HK-2 (cell line): ENCODE results near the gene RGS7.

Experiments
- DNase-seq: peaks from one replicate; pipeline ENCODE4 v3.0.0-alpha.2; 2018; ENCODE audit not compliant: unreplicated experiment

Gene RGS7

DNA sequence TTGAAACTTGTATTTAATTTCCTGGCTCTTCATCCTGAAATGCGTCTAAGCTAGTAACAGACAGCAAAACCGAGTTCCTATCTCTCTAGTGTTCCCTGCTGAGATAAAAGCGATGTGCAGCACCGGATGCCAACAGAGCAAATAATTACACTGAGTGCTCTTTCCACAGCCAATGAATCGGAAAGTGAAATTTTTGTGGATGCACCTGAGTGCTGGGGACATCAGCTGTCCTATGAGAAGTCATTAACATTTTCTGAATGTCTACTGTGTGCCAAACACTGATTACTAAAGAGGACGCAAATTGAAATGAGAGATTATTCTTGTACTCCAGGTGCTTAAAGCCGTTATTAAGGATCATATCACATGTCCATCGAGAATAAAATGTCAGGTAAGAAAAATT is 278.0 kb downstream of the RGS7 start:
- no peak for DNase-seq

DNA sequence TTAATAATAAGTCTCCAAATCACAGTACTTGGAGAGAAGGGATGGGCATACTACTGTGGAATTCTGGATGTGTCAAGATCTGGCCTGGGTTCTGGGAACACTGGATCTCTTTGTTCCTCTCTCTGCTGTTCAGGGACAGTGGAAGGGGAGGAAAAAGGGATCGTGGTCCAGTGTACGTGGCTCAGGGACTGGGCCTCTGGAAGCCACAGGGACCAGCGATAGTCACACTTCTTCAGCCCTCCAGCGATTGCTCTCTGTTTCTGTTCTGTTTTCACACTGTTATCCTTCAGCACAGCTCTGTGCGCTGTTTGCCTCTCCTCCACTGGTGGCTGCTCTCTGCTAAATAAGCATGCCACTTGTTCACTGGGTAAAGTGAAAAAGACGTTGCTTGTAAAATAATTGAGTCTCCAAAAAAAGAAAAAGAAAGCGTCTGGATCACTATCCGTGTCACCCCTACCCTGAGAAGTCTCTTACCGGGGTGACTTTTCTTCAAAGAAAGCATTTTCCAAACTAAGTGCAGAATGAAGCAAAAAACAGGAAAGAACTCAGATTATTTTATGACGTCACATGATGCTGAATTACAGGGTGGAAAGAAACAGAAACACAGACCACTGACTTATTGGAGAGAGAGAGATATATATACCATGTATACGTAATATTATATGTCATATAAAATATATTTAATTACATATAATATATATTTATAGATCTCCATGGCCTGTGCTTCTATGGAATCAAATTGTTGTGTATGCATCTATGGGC is 279.4 kb downstream of the RGS7 start:
- no peak for DNase-seq

DNA sequence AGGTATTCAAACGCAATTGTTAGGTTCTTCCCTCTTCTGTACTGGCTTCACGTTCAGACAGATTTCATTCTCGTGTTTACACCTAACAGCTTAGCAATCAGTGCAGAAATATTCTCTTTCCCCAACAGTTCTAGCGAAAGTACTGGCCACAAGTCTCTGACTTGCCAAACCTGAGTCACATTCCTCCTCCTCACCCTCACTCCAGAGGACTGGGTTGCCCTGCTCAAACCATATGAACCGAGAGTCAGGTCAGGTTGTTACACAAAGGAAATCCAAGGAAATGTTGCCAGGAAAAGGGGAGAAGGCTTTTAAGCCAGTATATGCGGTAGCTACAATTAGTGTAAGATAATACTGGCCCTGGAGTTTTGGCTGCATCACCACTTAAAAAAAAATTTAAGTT is 282.5 kb downstream of the RGS7 start:
- DNase-seq: no peak

DNA sequence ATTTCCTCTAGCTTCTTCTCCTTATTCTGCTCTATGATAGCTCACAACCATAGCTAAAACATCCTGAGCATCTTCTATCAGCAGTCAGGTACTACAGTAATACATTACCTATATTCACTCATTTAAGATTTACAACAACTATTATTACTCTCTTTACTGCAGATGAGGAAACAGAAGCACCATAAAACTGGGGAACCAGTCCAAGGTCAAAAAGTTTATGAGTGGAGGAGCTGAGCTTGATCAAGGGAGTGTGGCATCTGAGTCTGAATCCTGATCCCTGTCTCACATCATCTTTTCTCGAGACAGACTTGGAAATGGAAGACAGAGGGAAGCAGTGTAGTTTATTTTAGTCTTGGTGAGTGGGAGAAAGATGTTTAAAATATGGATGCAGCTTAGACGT is 288.6 kb downstream of the RGS7 start:
- no peak for DNase-seq

DNA sequence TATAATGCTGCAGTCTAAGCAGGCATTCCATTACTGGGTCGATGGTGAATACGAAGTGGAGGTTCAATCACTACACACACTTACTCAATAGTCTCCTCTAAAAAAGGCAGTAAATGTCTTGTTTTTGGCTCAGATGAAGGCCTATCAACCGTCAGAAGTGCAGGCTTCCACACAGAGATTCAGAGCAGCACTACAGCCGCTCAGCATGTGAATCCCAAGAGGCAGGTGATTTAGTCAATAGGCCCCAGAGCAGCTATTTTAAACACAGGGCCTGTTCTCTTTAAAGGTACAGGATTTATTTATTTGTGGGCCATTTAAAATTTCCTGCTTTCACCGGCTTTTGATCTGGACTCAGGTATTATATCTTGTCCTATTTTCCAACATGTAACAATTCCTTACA is 293.7 kb downstream of the RGS7 start:
- no peak for DNase-seq

DNA sequence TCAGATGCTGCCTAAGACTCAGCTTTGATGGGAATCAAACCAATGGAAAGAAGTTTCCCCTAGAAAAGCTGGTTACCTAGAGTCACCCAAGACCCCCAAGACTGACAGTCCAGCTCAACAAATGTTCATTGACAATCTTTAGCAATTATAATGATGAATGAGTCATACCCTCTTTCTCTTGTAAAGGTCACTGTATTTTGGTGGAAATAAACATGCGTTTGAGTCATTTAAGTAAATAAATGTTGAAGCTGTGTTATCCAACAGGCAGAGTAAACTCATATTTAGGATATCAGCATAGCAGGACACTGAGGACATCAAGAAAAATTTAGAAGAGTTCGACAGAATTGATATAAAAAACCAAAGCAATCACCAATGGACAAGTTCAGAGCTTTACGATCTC is 295.9 kb downstream of the RGS7 start:
- no peak for DNase-seq

DNA sequence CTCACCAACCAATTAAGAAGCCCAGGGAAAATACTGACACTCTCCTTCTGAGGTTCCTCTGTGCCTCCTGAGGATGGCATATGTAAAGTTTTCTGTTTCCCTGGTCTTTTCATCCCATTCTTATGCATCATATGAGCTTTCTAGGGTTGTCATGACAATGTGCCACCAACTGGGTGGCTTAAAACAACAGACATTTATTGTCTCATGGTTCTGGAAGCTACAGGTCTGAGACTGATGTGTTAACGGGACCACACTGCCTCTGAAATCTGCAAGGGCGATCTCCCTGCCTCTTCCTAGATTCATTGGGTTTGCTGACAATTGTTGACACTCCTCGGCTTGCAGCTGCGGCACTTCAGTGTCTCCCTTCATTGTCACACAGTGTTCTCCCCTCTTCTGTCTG is 308.4 kb downstream of the RGS7 start:
- no peak for DNase-seq

DNA sequence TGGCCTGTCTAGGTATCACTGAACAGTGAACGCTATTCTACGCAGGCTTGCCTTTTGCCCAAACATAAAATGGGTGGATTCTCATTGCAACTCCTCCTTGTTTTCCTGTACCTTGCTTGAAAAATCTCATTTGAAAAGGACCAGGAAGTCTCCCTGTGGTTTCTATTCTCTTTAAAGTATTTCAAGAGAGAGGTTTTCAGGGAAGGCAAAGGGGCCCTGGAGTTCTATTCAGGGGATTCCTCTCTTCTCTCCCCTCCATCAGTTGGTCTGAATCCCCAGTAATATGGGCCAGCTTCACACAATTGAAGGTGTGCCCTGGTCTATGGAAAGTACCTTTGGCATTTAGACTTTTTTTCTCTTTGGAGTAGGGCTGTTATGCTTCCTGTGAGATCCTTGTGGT is 311.3 kb downstream of the RGS7 start:
- no peak for DNase-seq

DNA sequence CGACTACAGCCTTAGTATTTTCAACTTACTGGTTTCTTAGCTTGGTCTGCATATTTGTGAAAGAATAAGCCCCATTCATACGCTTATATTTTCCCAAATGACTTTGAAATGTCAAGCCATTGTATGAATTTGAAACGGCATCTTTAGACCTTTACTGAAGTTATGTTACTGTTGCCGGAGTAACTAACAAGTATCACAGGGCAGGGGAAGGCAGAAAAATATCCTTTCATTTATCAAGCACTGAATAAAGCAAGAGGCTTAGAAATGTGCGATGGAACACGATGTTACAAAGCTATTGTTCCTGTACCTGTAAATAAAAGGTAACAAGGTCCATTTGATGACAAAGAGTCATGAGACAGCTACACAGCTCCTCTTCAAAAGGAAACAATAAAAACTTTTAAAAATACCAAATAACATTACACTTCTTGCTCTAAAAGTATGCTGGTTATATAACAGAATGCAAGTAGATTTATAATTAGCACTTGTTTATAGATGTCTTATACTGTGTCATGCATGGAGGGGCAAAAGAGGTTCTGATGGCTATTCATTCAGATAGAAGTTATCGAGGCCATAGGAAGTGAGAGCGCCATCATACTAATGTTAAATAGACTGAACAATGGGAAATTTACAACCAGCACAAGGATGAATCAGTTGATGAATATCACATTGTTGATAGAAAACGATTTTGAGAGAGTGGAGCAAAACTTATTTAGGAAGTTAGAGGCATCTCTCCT is 322.6 kb downstream of the RGS7 start:
- no peak for DNase-seq

DNA sequence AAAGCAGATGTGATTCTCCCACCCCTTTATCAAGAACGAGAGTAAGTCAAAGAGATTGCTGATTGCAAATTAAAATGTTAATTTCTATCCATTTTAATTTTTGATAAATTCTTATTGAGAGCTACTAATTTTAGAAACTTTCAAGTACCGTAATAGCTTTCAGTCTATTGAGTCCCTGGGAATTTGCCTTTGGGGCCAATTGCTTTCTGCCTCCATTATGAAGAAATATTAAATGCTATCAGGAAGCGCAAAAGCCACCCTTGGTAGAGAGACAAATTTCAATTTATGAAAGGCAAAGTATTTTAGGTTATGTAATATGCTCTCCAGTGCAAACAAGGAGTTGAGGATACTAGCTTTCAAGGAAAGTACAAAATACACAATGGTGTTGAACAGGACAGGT is 332.2 kb downstream of the RGS7 start:
- no peak for DNase-seq

DNA sequence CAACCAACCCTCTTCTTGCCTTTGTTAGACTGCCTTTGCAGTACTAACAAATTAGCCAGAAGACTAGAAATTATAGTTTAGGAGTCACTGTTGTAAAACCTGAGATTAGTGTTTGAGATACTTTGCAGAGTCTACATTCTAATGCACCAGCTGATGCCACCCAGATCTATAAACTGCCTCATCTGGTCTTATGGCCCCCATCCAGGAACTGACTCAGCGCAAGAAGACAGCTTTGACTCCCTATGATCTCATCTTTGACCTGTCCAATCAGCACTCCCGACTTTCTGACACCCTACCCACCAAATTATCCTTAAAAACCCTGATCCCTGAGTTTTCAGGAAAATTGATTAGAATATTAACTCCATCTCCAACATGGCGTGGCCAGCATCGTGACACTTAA is 334.6 kb downstream of the RGS7 start:
- DNase-seq: no peak

DNA sequence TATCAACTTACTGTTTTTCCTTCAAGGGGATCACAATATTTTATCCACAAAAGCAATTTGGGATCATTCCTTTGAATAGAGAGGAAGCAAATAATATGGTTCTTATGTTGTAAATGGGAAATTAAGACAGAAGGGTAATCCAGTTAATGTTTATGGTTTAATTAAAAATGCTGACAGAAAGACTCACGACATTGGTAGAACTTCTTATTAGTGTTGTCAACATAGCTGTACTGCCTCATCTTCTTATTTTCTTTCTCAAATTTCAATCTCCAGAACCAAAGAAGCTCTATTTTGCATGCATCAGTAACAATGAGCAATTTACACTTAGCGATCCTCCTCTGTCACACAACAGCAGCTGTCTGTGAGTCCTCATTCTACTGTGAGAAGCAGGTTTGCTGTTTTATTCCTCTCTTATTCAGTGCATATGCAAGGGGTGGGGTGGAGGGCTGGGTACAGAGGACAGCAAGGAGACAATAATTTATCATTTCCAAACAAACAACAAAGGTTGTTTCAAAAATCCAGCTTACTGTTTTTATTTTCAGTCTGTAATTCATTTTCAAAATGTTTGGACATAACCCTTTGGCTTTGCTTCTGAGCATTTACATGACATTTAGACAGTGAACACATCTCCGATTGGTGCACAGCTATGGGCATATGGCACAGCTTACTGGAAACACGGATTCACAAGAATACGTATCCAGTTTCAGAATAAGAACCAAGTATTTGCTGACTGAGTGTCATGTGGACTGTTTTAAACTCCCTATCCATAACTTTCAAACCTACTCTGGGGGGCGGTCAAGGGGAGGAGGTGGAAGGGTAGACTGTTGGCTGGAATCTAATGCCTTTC is 335.9 kb downstream of the RGS7 start:
- no peak for DNase-seq

DNA sequence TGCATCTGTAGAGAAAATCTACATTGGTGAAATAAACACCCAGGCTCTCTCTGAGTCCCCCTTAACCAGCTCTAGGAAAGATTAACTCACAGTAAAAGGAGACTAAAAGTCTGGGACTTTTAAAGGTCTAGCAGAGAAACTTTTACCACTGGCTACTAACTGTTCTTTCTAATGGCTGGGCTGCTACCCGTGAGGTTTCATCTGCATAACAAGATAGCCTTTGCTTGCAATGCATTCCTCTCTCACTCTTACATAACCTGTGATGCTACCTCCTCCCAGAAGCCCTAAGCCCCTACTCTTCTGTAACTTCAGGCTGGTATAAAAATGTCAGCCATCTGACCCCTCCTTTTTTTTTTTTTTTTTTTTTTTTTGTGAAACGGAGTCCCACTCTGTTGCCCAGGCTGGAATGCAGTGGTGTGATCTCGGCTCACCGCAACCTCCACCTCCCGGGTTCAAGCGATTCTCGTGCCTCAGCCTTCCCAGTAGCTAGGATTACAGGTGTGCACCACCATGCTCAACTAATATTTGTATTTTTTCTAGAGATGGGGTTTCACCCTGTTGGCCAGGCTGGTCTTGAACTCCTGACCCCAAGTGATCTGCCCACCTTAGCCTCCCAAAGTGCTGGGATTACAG is 344.2 kb downstream of the RGS7 start:
- no peak for DNase-seq

DNA sequence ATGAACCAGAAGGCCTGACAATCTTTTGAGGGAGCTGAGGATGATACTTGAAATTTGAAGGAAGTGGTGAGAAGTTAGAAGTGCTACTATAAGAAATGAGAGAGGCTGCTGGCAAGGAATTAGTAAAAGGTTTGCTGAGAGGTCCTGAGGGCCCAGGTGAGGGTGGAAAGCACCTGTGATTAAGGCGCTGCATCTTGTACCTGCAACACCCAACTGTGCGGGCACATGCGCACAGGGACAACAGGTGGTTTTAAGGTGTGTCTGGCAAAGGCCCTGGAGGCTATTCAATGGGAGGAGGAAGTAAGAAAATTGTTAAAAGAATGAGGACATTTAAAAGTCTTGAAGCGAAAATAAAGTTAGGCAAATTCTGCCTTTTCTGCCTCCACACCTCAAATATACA is 349.3 kb downstream of the RGS7 start:
- no peak for DNase-seq

DNA sequence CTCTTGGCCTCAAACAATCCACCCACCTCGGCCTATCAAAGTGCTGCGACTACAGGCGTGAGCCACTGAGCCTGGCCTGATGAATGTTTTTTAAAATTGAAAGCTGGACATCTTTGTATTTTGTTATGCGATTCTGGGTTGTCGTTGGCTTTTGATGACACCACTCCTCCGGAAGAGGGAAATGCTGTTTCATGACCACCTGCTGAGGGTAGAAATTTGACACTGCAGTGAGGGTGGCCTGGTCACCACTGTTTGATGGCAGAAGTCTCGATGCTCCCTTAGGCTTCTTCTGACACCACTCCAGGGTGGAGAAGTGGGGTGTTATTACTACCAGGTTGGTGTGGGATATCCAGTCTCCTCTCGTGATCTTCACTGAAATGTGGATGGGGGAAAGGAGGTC is 357.2 kb downstream of the RGS7 start:
- DNase-seq: no peak

DNA sequence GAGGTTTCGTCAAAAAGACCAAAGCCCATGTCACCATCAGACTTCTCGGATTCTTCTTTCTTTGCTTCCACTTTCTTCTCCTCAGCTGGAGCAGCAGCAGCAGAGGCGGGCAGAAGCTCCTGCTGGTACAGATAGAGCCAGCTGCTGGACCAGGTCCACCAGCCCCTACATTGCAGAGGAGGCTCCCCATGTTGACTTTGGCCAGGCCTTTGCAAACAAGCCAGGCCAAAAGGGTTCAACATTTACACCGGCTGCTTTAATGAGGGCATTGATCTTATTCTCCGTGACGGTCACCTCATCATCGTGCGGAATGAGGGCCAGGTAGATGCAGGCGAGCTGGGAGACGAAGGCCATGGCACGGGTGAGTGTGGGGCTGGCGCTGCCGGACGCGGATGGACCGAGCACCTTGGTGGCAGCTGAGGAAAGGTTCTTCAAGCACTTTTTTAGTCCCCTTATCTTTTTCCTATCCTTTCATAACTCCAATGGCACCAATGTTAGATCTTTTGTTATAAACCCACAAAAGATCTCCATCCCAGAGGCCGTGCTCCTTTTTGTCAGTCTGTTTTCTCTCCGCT is 358.5 kb downstream of the RGS7 start:
- DNase-seq: no peak

DNA sequence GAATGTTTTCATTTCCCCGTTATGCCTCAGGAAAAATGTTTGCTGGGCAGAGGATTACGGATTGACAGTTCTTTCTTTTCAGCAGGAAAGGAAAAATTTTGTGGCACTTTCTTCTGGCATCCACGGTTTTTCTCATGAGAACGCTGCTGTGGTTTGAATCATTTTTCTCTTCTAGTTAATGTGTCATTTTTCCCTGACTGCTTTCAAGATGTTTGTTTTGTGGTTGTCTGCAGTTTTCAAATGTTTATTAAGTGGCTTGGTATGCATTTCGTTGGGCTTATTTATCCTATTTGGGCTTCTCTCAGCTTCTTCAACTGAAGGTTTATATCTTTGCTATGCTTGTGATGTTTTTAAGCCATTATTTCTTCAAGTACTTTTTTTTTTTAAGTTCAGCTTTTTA is 359.0 kb downstream of the RGS7 start:
- no peak for DNase-seq

DNA sequence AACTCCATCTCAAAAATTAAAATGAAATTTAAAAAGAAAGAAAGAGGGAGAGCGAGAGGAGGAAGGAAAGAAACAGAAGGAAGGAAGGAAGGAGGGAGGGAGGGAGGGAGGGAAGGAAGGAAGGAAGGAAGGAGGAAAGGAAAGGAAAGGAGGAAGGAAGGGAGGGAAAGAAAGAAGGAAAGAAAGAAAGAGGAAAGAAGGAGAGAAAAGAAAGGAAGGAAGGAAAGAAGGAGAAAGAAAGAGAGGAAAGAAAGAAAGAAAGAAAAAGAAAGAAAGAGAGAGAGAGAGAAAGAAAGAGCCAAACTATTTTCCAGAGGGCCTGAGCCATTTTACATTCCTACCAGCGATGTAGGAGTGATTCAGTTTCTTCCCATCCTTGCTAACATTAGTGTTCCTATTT is 364.0 kb downstream of the RGS7 start:
- no peak for DNase-seq

DNA sequence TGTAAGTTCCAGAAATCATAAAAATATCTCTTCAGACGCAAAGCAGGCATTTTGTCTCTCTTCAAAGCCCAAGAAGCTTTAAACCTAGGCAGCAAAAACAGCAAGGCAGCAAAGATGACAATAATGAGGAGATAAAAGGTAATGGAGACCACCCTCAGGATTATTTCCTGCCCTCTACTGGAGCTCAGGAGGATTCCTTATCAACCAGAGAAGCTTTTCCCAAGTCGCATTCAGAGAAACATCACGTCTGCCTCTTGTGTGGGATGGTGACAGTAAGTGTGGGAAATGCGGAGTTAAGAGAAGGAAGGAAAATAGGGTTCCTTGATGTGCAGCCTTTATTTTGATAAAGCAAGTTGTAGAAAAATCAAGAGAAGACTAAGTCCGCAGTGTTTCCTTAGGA is 365.8 kb downstream of the RGS7 start:
- DNase-seq: no peak

DNA sequence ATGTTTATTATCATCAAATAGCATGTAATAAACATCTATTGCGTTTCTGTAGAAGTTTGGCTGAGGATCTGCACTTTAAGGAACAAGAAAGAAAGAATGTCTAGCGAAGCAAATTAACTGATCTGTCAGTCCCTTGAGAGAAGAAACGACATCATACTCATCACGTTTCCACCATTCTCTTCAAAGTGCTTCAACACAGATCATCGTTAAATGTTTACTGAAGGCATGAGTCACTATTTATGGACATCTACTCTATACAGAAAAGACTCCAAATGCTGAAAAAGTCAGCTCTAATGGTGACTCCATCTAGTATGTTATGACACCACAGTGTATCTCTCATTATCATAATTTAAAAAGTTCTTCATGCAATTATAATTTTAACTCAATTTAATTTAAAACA is 369.1 kb downstream of the RGS7 start:
- no peak for DNase-seq

DNA sequence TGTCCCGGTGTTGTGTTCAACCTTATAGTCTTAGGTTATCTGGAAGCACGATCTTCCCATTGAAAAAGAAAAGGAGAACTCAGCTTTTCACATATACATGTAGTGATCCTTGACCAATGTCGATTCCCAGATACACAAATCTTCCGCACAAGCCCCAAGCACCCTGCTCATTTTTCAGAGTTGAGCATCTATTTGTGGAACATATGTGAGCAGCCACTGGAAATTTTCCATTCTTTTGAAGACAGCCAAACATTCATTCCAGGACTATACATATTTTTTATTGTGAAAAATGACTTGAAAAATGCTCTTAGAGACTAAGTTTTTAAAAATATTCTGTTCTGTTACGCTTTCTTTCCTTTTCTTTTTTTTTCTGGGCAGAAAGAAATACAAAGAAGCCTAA is 371.9 kb downstream of the RGS7 start:
- no peak for DNase-seq

DNA sequence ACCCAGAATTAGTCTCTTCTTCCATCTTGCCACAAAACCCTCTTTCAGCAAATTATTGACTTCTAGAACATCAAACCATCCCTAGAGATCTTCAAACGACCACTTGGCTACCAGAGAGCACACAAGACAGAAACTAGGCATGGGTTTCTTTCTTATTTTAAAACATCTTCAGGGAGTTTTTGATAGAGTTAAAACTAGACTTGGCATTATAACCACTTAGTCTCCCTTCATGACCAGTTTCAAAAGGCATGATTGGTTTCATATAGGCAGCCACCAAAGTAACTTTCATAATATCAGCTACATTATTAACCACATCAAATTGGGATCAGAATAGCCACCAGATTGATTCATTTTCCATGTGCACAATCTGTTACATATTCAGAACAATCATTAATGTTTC is 376.7 kb downstream of the RGS7 start:
- DNase-seq: no peak
